Neuronal stem cell (in vitro differentiated cells): Measurements from ENCODE around the gene GAS6.

Experiments
- DNase-seq: peaks from one replicate; pipeline ENCODE4 v3.0.0-alpha.2; 2013; ENCODE audit warnings: low spot score
- H2AFZ ChIP-seq: one replicate; pipeline ENCODE4 v1.6.1; 2013; ENCODE audit warnings: mild to moderate bottlenecking, low read length, inconsistent platforms
- H2AK5ac ChIP-seq: 2 replicates; pipeline ENCODE4 v1.6.1; 2013; ENCODE audit warnings: low read depth, mild to moderate bottlenecking, inconsistent platforms, low read length, moderate library complexity, mixed read lengths
- H2BK120ac ChIP-seq: 2 replicates; pipeline ENCODE4 v1.6.1; 2013; ENCODE audit warnings: low read depth, mild to moderate bottlenecking, inconsistent platforms, low read length, moderate library complexity, mixed read lengths
- H2BK12ac ChIP-seq: one replicate; pipeline ENCODE4 v1.6.1; 2013; ENCODE audit warnings: low read length, inconsistent platforms
- H2BK15ac ChIP-seq: 2 replicates; pipeline ENCODE4 v1.6.1; 2013; ENCODE audit warnings: mild to moderate bottlenecking, low read length, inconsistent platforms, mixed read lengths
- H2BK5ac ChIP-seq: one replicate; pipeline ENCODE4 v1.6.1; 2013; ENCODE audit warnings: inconsistent platforms, mild to moderate bottlenecking, low read length, moderate library complexity
- H3K14ac ChIP-seq: one replicate; pipeline ENCODE4 v1.6.1; 2013; ENCODE audit warnings: low read length, inconsistent platforms
- H3K18ac ChIP-seq: 2 replicates; pipeline ENCODE4 v1.6.1; 2013; ENCODE audit warnings: low read length, inconsistent platforms
- H3K23ac ChIP-seq: 2 replicates; pipeline ENCODE4 v1.6.1; 2013; ENCODE audit warnings: low read depth, mild to moderate bottlenecking, mixed read lengths, low read length, inconsistent platforms; ENCODE audit not compliant: poor library complexity
- H3K27ac ChIP-seq: replicated peaks from 3 replicates; pipeline ENCODE4 v1.5.1; 2013; ENCODE audit warnings: low read length, inconsistent platforms
- H3K27me3 ChIP-seq, 3 experiments: 2 replicates each; pipeline ENCODE4 v1.6.1; 2013; ENCODE audit warnings: low read length in 3 of 3, mild to moderate bottlenecking in 2 of 3, inconsistent platforms in 1 of 3, low read depth in 1 of 3, mixed read lengths in 1 of 3, moderate library complexity in 1 of 3; ENCODE audit not compliant: control insufficient read depth in 3 of 3, insufficient read depth in 3 of 3
- H3K36me3 ChIP-seq, 2 donors: replicated peaks in 1 of 2; 2 replicates each; pipeline ENCODE4 v1.6.1; 2013; ENCODE audit warnings: low read length in 2 of 2; ENCODE audit not compliant: control insufficient read depth in 2 of 2, insufficient read depth in 2 of 2
- H3K4ac ChIP-seq: 2 replicates; pipeline ENCODE4 v1.6.1; 2013; ENCODE audit warnings: inconsistent platforms, mild to moderate bottlenecking, low read length, moderate library complexity
- H3K4me1 ChIP-seq, 2 donors: 1 replicate in 1 of 2; 2 replicates in 1 of 2; pipeline ENCODE4 v1.6.1; 2013; ENCODE audit warnings: low read length in 2 of 2, low read depth in 1 of 2; ENCODE audit not compliant: control insufficient read depth in 2 of 2, insufficient read depth in 1 of 2
- H3K4me2 ChIP-seq: one replicate; pipeline ENCODE4 v1.6.1; 2013; ENCODE audit warnings: mild to moderate bottlenecking, low read length, inconsistent platforms; ENCODE audit not compliant: insufficient read depth, poor library complexity, severe bottlenecking
- H3K4me3 ChIP-seq, 2 donors: 2 replicates each; pipeline ENCODE4 v1.5.1; 2013; ENCODE audit warnings: low read length in 2 of 2, mild to moderate bottlenecking in 2 of 2, inconsistent platforms in 1 of 2, moderate library complexity in 1 of 2
- H3K79me1 ChIP-seq: one replicate; pipeline ENCODE4 v1.6.1; 2013; ENCODE audit warnings: low read depth, mild to moderate bottlenecking, inconsistent platforms, low read length, moderate library complexity
- H3K9ac ChIP-seq: one replicate; pipeline ENCODE4 v1.6.1; 2013; ENCODE audit warnings: mild to moderate bottlenecking, low read depth, low read length, inconsistent platforms; ENCODE audit not compliant: poor library complexity
- H3K9me3 ChIP-seq, 2 donors: replicated peaks in 1 of 2; 2 replicates each; pipeline versions ENCODE3 to v1.6.1; 2013; ENCODE audit warnings: low read length in 2 of 2, mild to moderate bottlenecking in 2 of 2, inconsistent platforms in 1 of 2, low read depth in 1 of 2, mixed read lengths in 1 of 2, moderate library complexity in 1 of 2; ENCODE audit not compliant: control insufficient read depth in 2 of 2, insufficient read depth in 1 of 2
- H4K8ac ChIP-seq: one replicate; pipeline ENCODE4 v1.6.1; 2013; ENCODE audit warnings: low read depth, mild to moderate bottlenecking, inconsistent platforms, low read length, moderate library complexity
- H4K91ac ChIP-seq: one replicate; pipeline ENCODE4 v1.6.1; 2013; ENCODE audit warnings: low read length, low read depth, mild to moderate bottlenecking, inconsistent platforms; ENCODE audit not compliant: poor library complexity
- WGBS, 2 donors: extraction: QIAGEN DNeasy Blood & Tissue Kit; methylation state at CpG; one replicate each; pipeline ENCODE4 v1.1.7; 2013; ENCODE audit warnings: missing lambda C conversion rate in 2 of 2, mixed read lengths in 1 of 2; ENCODE audit not compliant: insufficient read length in 2 of 2, insufficient replicate concordance in 1 of 2; ENCODE audit errors: extremely low coverage in 2 of 2; 5-methylcytosine and 5-hydroxymethylcytosine counted together

Gene GAS6

DNA sequence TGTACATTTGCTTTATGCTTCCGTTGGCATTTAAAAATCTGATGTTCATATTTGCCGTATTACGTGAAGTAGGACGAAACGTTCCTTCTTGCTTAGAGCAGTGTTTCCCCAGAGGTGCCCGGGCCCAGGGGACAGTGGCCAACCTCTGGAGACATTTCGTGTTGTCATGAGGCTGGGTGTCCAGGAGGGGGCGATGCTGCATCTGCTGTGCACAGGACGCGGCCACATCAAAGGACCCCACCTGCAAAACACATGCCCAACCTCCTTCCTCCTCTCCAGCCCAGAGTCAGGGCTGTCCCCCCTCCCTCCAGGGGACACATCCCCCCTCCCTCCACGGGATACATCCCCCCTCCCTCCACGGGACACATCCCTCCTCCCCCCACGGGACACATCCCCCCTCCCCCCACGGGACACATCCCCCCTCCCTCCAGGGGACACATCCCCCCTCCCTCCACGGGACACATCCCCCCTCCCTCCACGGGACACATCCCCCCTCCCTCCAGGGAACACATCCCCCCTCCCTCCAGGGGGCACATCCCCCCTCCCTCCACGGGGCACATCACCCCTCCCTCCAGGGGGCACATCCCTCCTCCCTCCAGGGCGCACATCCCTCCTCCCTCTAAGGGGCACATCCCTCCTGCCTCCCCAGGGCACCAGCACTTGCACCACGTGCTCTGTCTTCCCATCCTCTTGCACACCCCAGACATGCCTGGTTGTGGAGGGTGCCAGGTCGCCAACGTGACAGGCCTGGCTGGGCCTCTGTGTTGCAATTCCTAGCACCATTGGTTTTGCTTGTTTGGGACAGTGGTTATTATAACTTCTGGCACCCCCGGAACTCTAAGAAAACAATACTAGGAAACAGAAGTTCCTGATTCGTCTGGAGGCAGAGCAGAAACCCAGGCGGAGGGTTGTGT lies 46.7 kb downstream of the GAS6 start:
- H3K27me3 ChIP-seq = no peaks in the 10 kb centered on the region
- no CpG with 5 or more reads among the region's 24 CpGs for WGBS, 2 donors
- no peak overlapping the region for H2BK15ac ChIP-seq
- no peak overlapping the region for H3K4me2 ChIP-seq
- DNase-seq = peak; percentile 68
- H4K91ac ChIP-seq = no peak overlapping the region
- H3K27ac ChIP-seq = no peak overlapping the region
- peak overlapping the region; percentile 95 for H3K14ac ChIP-seq
- peak overlapping the region; percentile 1 for H2AK5ac ChIP-seq
- peaks cover 9% of the 10 kb centered on the region for H3K79me1 ChIP-seq
- H4K8ac ChIP-seq = no peak overlapping the region
- peaks cover 0 to 2% of the 10 kb centered on the region in 2 donors for H3K9me3 ChIP-seq
- H3K4me1 ChIP-seq = peaks cover 2 to 13% of the 10 kb centered on the region in 2 donors
- H2BK12ac ChIP-seq = peak overlapping the region; percentile 50
- H3K18ac ChIP-seq = peak overlapping the region; percentile 77
- H2BK120ac ChIP-seq = no peak overlapping the region
- H3K4ac ChIP-seq = peak overlapping the region; percentile 59
- H2AFZ ChIP-seq = no peak overlapping the region
- no peaks in the 10 kb centered on the region for H3K36me3 ChIP-seq
- peak overlapping the region; percentile 57 for H3K9ac ChIP-seq
- H3K23ac ChIP-seq = no peak overlapping the region
- no peak overlapping the region for H3K4me3 ChIP-seq
- H2BK5ac ChIP-seq = no peak overlapping the region

DNA sequence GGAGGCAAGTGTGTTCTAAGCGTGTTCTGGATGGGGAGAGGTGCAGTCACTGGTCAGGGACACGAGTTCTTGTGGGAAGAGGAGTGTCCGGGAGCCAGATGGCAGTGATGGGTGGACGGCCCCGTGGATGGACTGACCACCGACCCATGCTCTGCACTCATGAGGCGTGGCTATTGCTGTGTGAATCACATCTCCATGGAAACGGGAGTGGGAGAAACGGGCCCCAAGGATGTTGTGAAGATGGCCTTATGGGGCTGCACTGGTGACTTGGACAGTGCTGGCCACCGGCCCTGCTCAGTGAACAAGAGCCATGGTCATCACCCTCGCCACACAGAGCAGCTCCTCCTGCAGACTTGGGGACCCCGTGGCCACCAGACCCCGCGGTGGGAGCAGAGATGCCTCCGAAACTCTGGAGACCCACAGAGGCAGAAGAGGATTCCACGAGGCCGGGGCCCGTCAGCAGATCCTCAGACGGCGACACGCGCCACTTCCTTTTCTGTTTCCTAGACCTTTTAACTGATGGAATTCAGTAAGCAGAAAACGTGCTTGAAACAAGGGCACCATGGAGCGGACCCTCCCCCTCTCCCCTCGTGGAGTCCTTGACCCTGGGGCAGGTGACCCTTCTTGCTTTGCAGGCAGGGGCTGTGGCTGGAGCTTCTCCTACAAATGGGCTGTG lies 47.5 kb downstream of the GAS6 start:
- H4K91ac ChIP-seq = no peak overlapping the region
- no peak overlapping the region for H3K14ac ChIP-seq
- H3K9ac ChIP-seq = peak overlapping the region; percentile 44
- H3K4me3 ChIP-seq = no peak overlapping the region
- no peak overlapping the region for H2BK12ac ChIP-seq
- peak overlapping the region; percentile 83 for H3K18ac ChIP-seq
- no CpG with 5 or more reads among the region's 25 CpGs for WGBS, 2 donors
- no peak overlapping the region for H2BK15ac ChIP-seq
- no peaks in the 10 kb centered on the region for H3K27me3 ChIP-seq
- peak overlapping the region; percentile 31 for H2BK120ac ChIP-seq
- H3K36me3 ChIP-seq = no peaks in the 10 kb centered on the region
- peak overlapping the region; percentile 95 for H2AK5ac ChIP-seq
- H3K27ac ChIP-seq = no peak overlapping the region
- H3K9me3 ChIP-seq = peaks cover 0 to 1% of the 10 kb centered on the region in 2 donors
- H2BK5ac ChIP-seq = no peak overlapping the region
- peak overlapping the region; percentile 11 for H2AFZ ChIP-seq
- H3K4ac ChIP-seq = no peak overlapping the region
- DNase-seq = no peak
- no peak overlapping the region for H3K23ac ChIP-seq
- peaks cover 2 to 9% of the 10 kb centered on the region in 2 donors for H3K4me1 ChIP-seq
- H4K8ac ChIP-seq = no peak overlapping the region
- peaks cover 6% of the 10 kb centered on the region for H3K79me1 ChIP-seq
- H3K4me2 ChIP-seq = no peak overlapping the region

DNA sequence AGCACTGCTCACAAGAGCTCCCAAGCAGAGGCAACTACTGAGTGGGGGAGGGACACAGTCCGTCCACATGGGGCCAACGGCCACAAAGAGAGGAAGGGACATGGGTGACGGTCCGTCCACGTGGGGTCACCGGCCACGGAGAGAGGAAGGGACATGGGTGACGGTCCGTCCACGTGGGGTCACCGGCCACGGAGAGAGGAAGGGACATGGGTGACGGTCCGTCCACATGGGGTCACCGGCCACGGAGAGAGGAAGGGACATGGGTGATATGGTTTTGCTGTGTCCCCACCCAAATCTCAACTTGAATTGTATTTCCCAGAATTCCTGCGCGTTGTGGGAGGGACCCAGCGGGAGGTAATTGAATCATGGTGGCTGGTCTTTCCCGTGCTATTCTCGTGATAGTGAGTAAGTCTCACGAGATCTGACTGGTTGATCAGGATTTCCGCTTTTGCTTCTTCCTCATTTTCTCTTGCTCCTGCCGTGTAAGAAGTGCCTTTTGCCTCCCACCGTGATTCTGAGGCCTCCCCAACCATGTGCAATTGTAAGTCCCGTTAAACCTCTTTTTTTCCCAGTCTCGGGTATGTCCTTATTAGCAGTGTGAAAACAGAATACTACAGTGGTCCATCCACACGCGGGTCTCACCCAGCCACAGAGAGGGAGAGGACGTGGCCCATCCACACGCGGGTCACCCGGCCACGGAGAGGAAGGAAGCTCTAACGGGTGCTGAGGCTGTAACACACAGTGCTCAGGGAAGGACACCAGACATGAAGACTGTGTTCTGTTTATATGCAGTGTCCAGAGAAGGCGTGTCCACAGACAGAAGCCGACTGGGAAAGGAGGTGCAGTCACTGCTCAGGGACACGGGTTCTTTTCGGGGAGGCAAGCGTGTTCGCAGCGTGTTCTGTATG lies 48.5 kb downstream of the GAS6 start:
- Histone ChIP-seq H4K8ac (no peak overlapping the region), H2BK12ac (peak overlapping the region; percentile 84), H3K9me3 (peaks cover 0 to 1% of the 10 kb centered on the region in 2 donors), H3K23ac (no peak overlapping the region), H2AFZ (no peak overlapping the region), H3K14ac (no peak overlapping the region), H3K4me1 (peaks cover 2 to 9% of the 10 kb centered on the region in 2 donors), H2AK5ac (peak overlapping the region; percentile 95), H4K91ac (no peak overlapping the region), H3K4me3 (no peak overlapping the region), H2BK5ac (peak overlapping the region; percentile 22), H3K18ac (peak overlapping the region; percentile 76), H3K4me2 (no peak overlapping the region), H3K4ac (no peak overlapping the region), H3K9ac (peak overlapping the region; percentile 44), H3K36me3 (no peaks in the 10 kb centered on the region), H3K27me3 (no peaks in the 10 kb centered on the region), H2BK120ac (no peak overlapping the region), H2BK15ac (no peak overlapping the region), H3K79me1 (peaks cover 6% of the 10 kb centered on the region), H3K27ac (no peak overlapping the region)
- WGBS, 2 donors = no CpG with 5 or more reads among the region's 42 CpGs
- DNase-seq = no peak
